GM19025 (cell line): ENCODE results near the gene PACSIN2.
A peak's percentile ranks its signal among the peaks of the same experiment; 100 is the strongest.
"Not testable (repeated sequence)": the region's sequence is repeated elsewhere in the genome, so short reads cannot be mapped to it uniquely, and the experiment has no call there.

Source experiments
- ATAC-seq: cut with Tn5 transposase; IDR thresholded peaks from one replicate; pipeline ENCODE4 v1.9.1; 2021; ENCODE audit warnings: mild to moderate bottlenecking, low read depth, moderate library complexity; ENCODE audit not compliant: unreplicated experiment

PACSIN2 gene

GRCh38 chr22:42930810-42931420, 84.0 kb downstream of the PACSIN2 start:
- peak; percentile 20 for ATAC-seq

- no peak for ATAC-seq
These were observed 85.2 kb downstream of the PACSIN2 start for GRCh38 chr22:42929838-42930155.

GRCh38 chr22:42928969-42929837, 85.7 kb downstream of the PACSIN2 start:
- no peak for ATAC-seq

GRCh38 chr22:42927966-42928365, 87.0 kb downstream of the PACSIN2 start:
- ATAC-seq, result no peak

- ATAC-seq, result no peak
These were observed 88.2 kb downstream of the PACSIN2 start for GRCh38 chr22:42926768-42927167.

GRCh38 chr22:42926104-42926503, 88.8 kb downstream of the PACSIN2 start:
- ATAC-seq, result no peak

- ATAC-seq, result no peak
These were observed 89.4 kb downstream of the PACSIN2 start for GRCh38 chr22:42925598-42925997.

DNA sequence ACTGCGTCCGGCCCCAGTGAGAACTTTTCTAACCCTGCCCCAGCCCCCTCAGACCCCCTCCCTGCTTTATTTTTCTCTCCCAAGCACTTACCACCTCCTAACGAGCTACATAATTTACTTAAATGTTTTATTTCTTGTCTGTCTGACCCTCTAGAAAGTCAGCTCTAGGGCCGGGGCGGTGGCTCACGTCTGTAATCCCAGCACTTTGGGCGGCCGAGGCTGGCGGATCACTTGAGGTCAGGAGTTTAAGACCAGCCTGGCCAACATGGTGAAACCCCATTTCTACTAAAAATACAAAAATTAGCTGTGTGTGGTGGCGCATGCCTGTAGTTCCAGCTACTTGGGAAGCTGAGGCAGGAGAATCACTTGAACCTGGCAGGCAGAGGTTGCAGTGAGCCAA, 89.9 kb downstream of the PACSIN2 start:
- ATAC-seq, result not testable (repeated sequence)

DNA sequence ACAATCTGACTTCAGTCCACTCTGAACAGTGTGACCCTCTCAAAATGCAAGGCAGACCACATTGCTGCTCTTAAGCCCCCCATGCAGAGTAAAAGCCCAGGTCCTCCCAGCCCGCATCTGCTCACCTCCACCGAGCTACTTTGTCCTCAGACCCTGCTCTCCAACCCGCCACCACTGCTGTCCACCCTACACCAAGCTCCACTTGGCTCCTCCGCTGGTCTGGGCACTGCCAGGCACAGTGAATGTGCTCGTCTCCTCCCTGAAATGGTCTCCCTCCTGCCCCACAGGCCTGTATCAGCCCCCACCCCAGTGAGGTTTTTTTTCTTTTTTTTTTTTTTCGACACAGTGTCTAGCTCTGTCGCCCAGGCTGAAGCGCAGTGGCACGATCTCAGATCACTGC, 90.5 kb downstream of the PACSIN2 start:
- ATAC-seq, result no peak

GRCh38 chr22:42922374-42923191, 92.4 kb downstream of the PACSIN2 start:
- no peak for ATAC-seq

DNA sequence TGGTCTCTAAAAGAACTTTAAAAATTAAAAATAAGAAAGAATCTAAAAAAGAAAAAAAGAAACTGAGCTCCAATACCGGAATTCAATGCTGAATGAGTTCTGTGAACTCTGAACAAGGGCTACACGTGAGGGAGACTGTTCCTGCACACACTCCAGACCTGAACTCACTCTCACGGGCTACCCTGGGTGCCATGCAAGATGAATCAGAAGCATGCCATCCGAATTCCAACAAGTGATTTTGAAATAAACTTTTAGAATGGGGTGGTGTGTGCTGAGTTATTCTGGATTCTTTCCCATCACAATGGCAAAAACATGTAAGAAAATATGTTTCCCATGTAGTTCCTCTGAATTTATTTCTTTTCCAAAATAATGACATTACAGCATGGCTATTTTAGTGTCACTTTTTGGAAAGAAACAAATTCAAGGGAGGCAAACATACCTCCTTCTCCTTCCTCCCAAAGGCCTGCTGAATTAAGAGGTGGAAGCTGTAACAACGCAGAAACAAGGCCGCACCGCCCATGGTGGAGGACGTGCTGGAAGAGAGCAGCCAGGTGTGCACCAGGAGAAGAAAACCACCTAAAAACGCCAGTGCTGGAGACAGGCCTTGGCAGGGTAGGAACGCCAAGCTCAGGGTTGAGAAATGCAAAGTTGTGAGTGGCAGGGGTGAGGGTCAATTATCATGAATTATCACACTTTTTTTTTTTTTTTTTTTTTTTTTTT, 94.7 kb downstream of the PACSIN2 start:
- ATAC-seq, result no peak

- ATAC-seq, result no peak
These were observed 95.8 kb downstream of the PACSIN2 start for GRCh38 chr22:42919199-42919598.

DNA sequence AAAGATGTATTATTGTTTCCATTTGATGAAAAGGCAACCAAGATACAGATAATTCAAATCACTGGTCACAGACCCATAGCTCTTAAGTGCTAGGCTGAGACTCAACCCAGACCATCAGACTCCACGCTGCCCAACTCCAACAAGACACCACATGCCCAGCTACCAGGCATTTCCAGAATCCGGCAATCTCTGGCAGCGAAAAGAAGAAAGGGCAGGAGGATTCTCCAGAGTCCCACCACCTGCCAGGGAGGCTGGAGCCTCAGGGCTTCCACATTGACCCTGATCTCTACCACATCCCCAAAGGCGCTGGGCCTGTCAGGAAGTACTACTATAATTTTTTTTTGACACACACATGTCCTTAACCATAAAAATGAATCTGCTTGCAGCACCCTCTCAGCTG, 96.4 kb downstream of the PACSIN2 start:
- no peak for ATAC-seq

DNA sequence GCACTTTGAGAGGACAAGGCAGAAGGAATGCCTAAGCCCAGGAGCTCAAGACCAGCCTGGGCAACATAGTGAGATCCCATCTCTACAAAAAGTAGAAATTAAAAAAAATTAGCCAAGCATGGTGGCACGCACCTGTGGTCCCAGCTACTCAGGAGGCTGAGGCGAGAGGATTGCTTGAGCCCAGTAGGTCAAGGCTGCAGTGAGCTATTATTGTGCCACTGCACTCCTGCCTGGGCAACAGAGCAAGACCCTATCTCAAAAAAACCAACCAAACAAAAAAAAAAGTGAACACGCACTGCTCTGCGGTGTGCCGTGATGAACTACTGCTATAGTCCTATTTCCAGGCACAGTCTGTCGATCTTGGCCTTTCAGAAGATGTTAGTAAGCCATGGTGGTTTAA, 97.6 kb downstream of the PACSIN2 start:
- not testable (repeated sequence) for ATAC-seq

GRCh38 chr22:42915980-42916765, 98.8 kb downstream of the PACSIN2 start:
- no peak for ATAC-seq

DNA sequence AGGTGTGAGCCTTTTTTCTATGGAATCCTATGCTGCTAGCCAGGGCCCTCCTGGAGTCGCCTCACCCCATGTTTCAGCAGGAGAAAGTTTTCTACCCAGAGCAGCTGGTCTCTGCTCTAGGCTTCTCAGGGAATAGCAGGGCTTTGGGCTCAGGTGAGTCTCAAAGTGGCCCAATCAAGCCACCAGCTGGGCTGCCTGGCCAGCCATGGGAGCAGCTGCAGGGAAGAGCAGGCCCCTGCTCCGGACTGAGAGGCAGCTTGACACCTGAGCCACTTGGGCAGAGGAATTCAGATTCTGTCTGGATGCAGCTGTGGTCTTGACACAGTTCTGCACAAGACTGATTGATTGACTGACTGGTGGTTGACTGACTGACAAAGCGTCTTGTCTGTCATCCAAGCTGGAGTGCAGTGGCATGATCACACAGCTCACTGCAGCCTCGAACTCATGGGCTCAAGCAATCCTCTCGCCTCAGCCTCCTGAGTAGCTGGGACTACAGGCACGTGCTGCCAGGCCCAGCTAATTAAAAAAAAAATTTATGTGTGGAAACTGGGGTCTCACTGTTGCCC, 100.4 kb downstream of the PACSIN2 start:
- no peak for ATAC-seq

- no peak for ATAC-seq
These were observed 101.0 kb downstream of the PACSIN2 start for GRCh38 chr22:42913874-42914510.

GRCh38 chr22:42912059-42912458, 102.9 kb downstream of the PACSIN2 start:
- ATAC-seq, result no peak
